NCI-H774 (cell line): Measurements from ENCODE around the gene MDFIC2.

ENCODE experiments used
- DNase-seq: peaks from one replicate; lab custom pipeline; 2025; lab: John Stamatoyannopoulos, UW

MDFIC2 gene

DNA sequence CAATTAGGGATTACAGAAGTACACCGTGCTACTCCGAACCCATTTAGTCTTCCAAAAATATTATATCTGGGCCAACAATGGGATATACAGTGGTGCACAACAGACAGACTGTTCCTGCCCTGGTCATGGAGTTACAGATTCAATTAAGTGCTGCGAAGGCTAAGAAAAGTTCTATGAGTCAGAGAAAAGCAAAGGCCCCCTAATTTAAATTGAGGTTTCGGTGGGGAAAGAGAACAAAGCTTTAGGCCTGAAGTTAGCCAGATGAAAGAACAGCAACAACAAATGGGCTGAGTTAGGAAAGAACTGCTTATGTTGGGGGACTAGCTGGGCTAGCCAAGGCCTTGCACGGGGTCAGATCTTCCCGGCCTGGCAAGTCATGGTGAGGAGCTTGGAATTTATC lies 131.8 kb downstream of the MDFIC2 start:
- DNase-seq: no peak

DNA sequence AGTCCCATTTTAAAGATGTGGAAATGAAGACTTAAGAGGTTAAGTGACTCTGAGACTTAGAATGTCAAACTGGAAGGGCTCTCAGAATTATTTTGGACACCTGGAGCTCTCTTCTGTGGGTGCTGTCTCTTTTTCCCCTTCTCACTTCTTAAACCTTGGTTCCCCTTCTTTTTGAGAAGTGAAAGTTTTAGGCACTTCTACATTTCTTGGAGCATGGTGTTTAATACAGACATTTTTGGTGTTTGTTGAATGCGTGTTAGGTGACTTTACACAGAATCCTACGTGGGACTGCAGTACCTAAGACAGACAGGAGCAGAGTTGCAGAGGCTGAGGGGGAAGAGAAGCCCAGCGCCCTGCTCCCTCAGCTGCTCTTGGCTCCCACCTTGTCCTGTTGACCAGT lies 133.3 kb downstream of the MDFIC2 start:
- DNase-seq: no peak

- no peak for DNase-seq
Measured at GRCh38 chr3:70177881-70178645, 134.4 kb downstream of the MDFIC2 start.

- DNase-seq: no peak
Measured at GRCh38 chr3:70176224-70176623, 136.2 kb downstream of the MDFIC2 start.

GRCh38 chr3:70156808-70157207 lies 155.6 kb downstream of the MDFIC2 start:
- no peak for DNase-seq

DNA sequence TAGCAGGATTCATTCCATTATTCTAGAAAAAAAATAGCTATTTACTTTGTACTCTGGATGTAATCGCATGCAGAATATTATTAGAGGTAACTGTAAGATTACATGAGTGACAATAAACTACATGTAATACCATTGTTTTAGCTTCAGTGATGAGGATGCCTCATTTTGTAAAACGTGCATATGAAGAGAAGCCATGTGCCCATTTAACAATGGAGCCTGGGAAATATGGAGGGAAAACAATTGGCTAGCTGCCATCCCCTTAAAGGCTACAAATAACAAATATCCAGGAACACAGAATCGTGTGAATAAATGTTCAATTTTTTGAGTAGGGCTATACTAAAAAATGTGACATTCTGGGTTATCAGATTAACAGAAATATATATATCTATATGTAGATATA lies 161.8 kb downstream of the MDFIC2 start:
- DNase-seq: no peak

GRCh38 chr3:70149714-70150400 lies 162.6 kb downstream of the MDFIC2 start:
- no peak for DNase-seq
